IMR-90 (cell line): Measurements from ENCODE around the gene PADI6. TPM values are rescaled to one million over a fixed set of nuclear protein-coding genes. Genes with fewer than 3 reads are reported as not detected.

Source experiments
- ATAC-seq: fragments of 200-7000 bp; cut with Tn5 transposase; 2 replicates; pipeline ENCODE4 v1.9.1; 2020; ENCODE audit warnings: low read depth, mild to moderate bottlenecking, moderate library complexity
- BruUV-seq: library from RNA; stranded (reverse); fragments of 400-500 nt; replicated peaks from 2 replicates; lab custom pipeline; 2021; lab: Mats Ljungman, UMichigan
- CTCF ChIA-PET: fragments of 300-600 bp; formaldehyde crosslinking; extraction: SDS; loops from one replicate; lab custom pipeline; 2021; ENCODE audit warnings: antibody characterized with exemption; lab: Yijun Ruan, JAX
- POLR2A ChIA-PET: fragments of 300-600 bp; sonication (Branson Sonifier 250); formaldehyde crosslinking; loops from one replicate; lab custom pipeline; 2022; ENCODE audit warnings: antibody characterized with exemption; ENCODE audit not compliant: unreplicated experiment; lab: Charles Lee
- DNase-seq: peaks from one replicate; pipeline ENCODE4 v3.0.0; 2013
- H2AFZ ChIP-seq: replicated peaks from 2 replicates; pipeline ENCODE3; 2013; ENCODE audit warnings: low read length, mild to moderate bottlenecking; ENCODE audit not compliant: poor library complexity
- H2AK5ac ChIP-seq: 2 replicates; pipeline ENCODE4 v1.6.1; 2013; ENCODE audit warnings: low read depth, low read length, inconsistent platforms
- H2AK9ac ChIP-seq: replicated peaks from 2 replicates; pipeline ENCODE3; 2013; ENCODE audit warnings: mild to moderate bottlenecking, low read depth, low read length, moderate library complexity; ENCODE audit not compliant: poor library complexity
- H2BK120ac ChIP-seq: 2 replicates; pipeline ENCODE4 v1.6.1; 2013; ENCODE audit warnings: low read depth, low read length, inconsistent platforms
- H2BK15ac ChIP-seq: 3 replicates; pipeline ENCODE4 v1.6.1; 2013; ENCODE audit warnings: low read depth, low read length, inconsistent platforms
- H2BK20ac ChIP-seq: 2 replicates; pipeline ENCODE4 v1.6.1; 2013; ENCODE audit warnings: low read depth, mild to moderate bottlenecking, inconsistent platforms, low read length, moderate library complexity
- H2BK5ac ChIP-seq: 2 replicates; pipeline ENCODE4 v1.6.1; 2013; ENCODE audit warnings: mild to moderate bottlenecking, low read depth, low read length, inconsistent platforms; ENCODE audit not compliant: poor library complexity, severe bottlenecking
- H3K14ac ChIP-seq: replicated peaks from 2 replicates; pipeline ENCODE4 v1.6.1; 2013; ENCODE audit warnings: low read depth, low read length, inconsistent platforms
- H3K18ac ChIP-seq: 2 replicates; pipeline ENCODE4 v1.6.1; 2013; ENCODE audit warnings: low read depth, low read length, control low read depth
- H3K23ac ChIP-seq: 2 replicates; pipeline ENCODE4 v1.6.1; 2013; ENCODE audit warnings: low read depth, low read length, inconsistent platforms
- H3K27ac ChIP-seq: 2 replicates; pipeline ENCODE4 v1.5.1; 2013; ENCODE audit warnings: mild to moderate bottlenecking, control low read depth, low read length; ENCODE audit not compliant: insufficient read depth
- H3K27me3 ChIP-seq: 2 replicates; pipeline ENCODE4 v1.6.1; 2013; ENCODE audit warnings: low read length; ENCODE audit not compliant: control insufficient read depth, insufficient read depth
- H3K36me3 ChIP-seq: 2 replicates; pipeline ENCODE4 v1.6.1; 2013; ENCODE audit warnings: low read length, mixed read lengths; ENCODE audit not compliant: control insufficient read depth, insufficient read depth
- H3K4ac ChIP-seq: 2 replicates; pipeline ENCODE4 v1.6.1; 2013; ENCODE audit warnings: low read depth, low read length, inconsistent platforms
- H3K4me1 ChIP-seq: 2 replicates; pipeline ENCODE4 v1.6.1; 2013; ENCODE audit warnings: low read length, mixed read lengths; ENCODE audit not compliant: control insufficient read depth, insufficient read depth
- H3K4me2 ChIP-seq: 2 replicates; pipeline ENCODE4 v1.6.1; 2013; ENCODE audit warnings: low read depth, mild to moderate bottlenecking, control low read depth, low read length, moderate library complexity
- H3K4me3 ChIP-seq: 2 replicates; pipeline ENCODE4 v1.5.1; 2013; ENCODE audit warnings: low read depth, mild to moderate bottlenecking, control low read depth, low read length, moderate library complexity; ENCODE audit not compliant: insufficient read depth
- H3K56ac ChIP-seq: 2 replicates; pipeline ENCODE4 v1.6.1; 2013; ENCODE audit warnings: low read length, inconsistent platforms; ENCODE audit not compliant: insufficient read depth; ENCODE audit errors: extremely low read depth
- H3K79me1 ChIP-seq, 2 experiments: 2 replicates each; pipeline ENCODE4 v1.6.1; 2013; ENCODE audit warnings: low read length in 2 of 2, inconsistent platforms in 1 of 2, low read depth in 1 of 2
- H3K9ac ChIP-seq: 2 replicates; pipeline ENCODE4 v1.6.1; 2013; ENCODE audit warnings: low read depth, low read length, control low read depth
- H3K9me1 ChIP-seq: 2 replicates; pipeline ENCODE4 v1.6.1; 2013; ENCODE audit warnings: low read length, inconsistent platforms; ENCODE audit not compliant: insufficient read depth
- H3K9me3 ChIP-seq: 2 replicates; pipeline ENCODE4 v1.6.1; 2013; ENCODE audit warnings: low read length; ENCODE audit not compliant: control insufficient read depth, insufficient read depth
- H4K20me1 ChIP-seq: 2 replicates; pipeline ENCODE4 v1.6.1; 2013; ENCODE audit warnings: low read length, inconsistent platforms; ENCODE audit not compliant: insufficient read depth
- H4K5ac ChIP-seq: 2 replicates; pipeline ENCODE4 v1.6.1; 2013; ENCODE audit warnings: mild to moderate bottlenecking, low read depth, low read length, control low read depth
- H4K8ac ChIP-seq, 2 experiments: 2 replicates each; pipeline ENCODE4 v1.6.1; 2013; ENCODE audit warnings: low read depth in 2 of 2, low read length in 2 of 2, control low read depth in 1 of 2, inconsistent platforms in 1 of 2
- H4K91ac ChIP-seq: 2 replicates; pipeline ENCODE4 v1.6.1; 2013; ENCODE audit warnings: low read depth, low read length, inconsistent platforms; ENCODE audit not compliant: insufficient read depth
- CEBPB ChIP-seq: IDR thresholded peaks from 2 replicates; pipeline ENCODE4 v1.6.1; 2012; ENCODE audit warnings: low read depth, low read length, improper control_type of control experiment
- CHD1 ChIP-seq: IDR thresholded peaks from 2 replicates; pipeline ENCODE4 v1.6.1; 2012; ENCODE audit warnings: low read depth, low read length, improper control_type of control experiment
- CTCF ChIP-seq: conservative IDR thresholded peaks from 2 replicates; pipeline ENCODE4 v1.5.1; 2012; ENCODE audit warnings: mild to moderate bottlenecking, low read depth, low read length, improper control_type of control experiment
- ELK1 ChIP-seq: fragments of 150-350 bp; IDR thresholded peaks from 2 replicates; pipeline ENCODE4 v1.6.1; 2016; ENCODE audit warnings: low read depth, mild to moderate bottlenecking, low read length, moderate library complexity, borderline replicate concordance
- FOS ChIP-seq: fragments of 150-350 bp; IDR thresholded peaks from 2 replicates; pipeline ENCODE4 v1.6.1; 2016; ENCODE audit warnings: low read depth, low read length
- MAFK ChIP-seq: IDR thresholded peaks from 2 replicates; pipeline ENCODE4 v1.6.1; 2012; ENCODE audit warnings: low read depth, low read length, improper control_type of control experiment
- MAZ ChIP-seq: IDR thresholded peaks from 2 replicates; pipeline ENCODE4 v1.6.1; 2012; ENCODE audit warnings: low read depth, mild to moderate bottlenecking, low read length, improper control_type of control experiment, moderate library complexity, borderline replicate concordance
- MXI1 ChIP-seq: IDR thresholded peaks from 2 replicates; pipeline ENCODE4 v1.6.1; 2012; ENCODE audit warnings: low read depth, mild to moderate bottlenecking, low read length, moderate library complexity, borderline replicate concordance
- NFE2L2 ChIP-seq: fragments of 150-350 bp; IDR thresholded peaks from 2 replicates; pipeline ENCODE4 v1.6.1; 2016; ENCODE audit warnings: low read depth, mild to moderate bottlenecking, low read length
- POLR2A ChIP-seq: IDR thresholded peaks from 2 replicates; pipeline ENCODE4 v1.6.1; 2012; ENCODE audit warnings: mild to moderate bottlenecking, low read depth, low read length
- RAD21 ChIP-seq: IDR thresholded peaks from 2 replicates; pipeline ENCODE4 v1.6.1; 2012; ENCODE audit warnings: low read length, improper control_type of control experiment
- RCOR1 ChIP-seq: IDR thresholded peaks from 2 replicates; pipeline ENCODE4 v1.6.1; 2012; ENCODE audit warnings: mild to moderate bottlenecking, low read length, improper control_type of control experiment; ENCODE audit not compliant: insufficient replicate concordance
- RFX5 ChIP-seq: IDR thresholded peaks from 2 replicates; pipeline ENCODE4 v1.8.0; 2012; ENCODE audit warnings: low read depth, mild to moderate bottlenecking, low read length, moderate library complexity
- SMC3 ChIP-seq: fragments of 150-350 bp; IDR thresholded peaks from 2 replicates; pipeline ENCODE4 v1.6.1; 2016; ENCODE audit warnings: low read depth, mild to moderate bottlenecking, antibody characterized with exemption, low read length, moderate library complexity
- WGBS, 2 experiments: methylation state at CpG; one replicate each; pipeline versions ENCODE4 v1.1.5 to v1.1.7; 2013; ENCODE audit warnings: missing lambda C conversion rate in 2 of 2; ENCODE audit not compliant: insufficient read length in 1 of 2; ENCODE audit errors: extremely low coverage in 2 of 2; 5-methylcytosine and 5-hydroxymethylcytosine counted together
- dilution Hi-C: fragments of 300-500 bp; cut with HindIII; formaldehyde crosslinking; loops from one replicate; pipeline ENCODE4 v1.14.3; 2018; ENCODE audit warnings: low sequenced_read_pairs; ENCODE audit not compliant: unreplicated experiment
- in situ Hi-C: fragments of 300-500 bp; cut with MboI; formaldehyde crosslinking; loops from 3 replicates; pipeline ENCODE4 v1.14.3; 2019; ENCODE audit warnings: low sequenced_read_pairs, inconsistent platforms, mixed read lengths
- intact Hi-C: fragments of 100-400 bp; cut with micrococcal nuclease; formaldehyde crosslinking; loops from 2 replicates; pipeline ENCODE4 v1.10.0; 2022
- polyA plus RNA-seq, 3 experiments: library from polyadenylated mRNA; depleted of rRNA; stranded (reverse); fragments of >200 nt; gene quantifications; 2 replicates each; pipeline ENCODE4 v1.2.3, GENCODE V29; 2012; ENCODE audit warnings: low replicate concordance in 1 of 3
- total RNA-seq: library from RNA; depleted of rRNA; stranded (reverse); fragments of >200 nt; gene quantifications from 2 replicates; pipeline ENCODE4 v1.2.3, GENCODE V29; 2012

Gene PADI6
- total and polyA plus RNA-seq, 2 of the 4 experiments (the other 2 are of a cell fraction): not detected

- H3K9me3 ChIP-seq: no peaks in the 10 kb centered on the region
- no peak overlapping the region for H4K91ac ChIP-seq
- no peak overlapping the region for H4K8ac ChIP-seq
- H3K23ac ChIP-seq: no peak overlapping the region
- H3K4me3 ChIP-seq: no peak overlapping the region
- H3K9ac ChIP-seq: no peak overlapping the region
- H2BK5ac ChIP-seq: no peak overlapping the region
- no peak overlapping the region for H2BK15ac ChIP-seq
- no peak overlapping the region for H3K56ac ChIP-seq
- H3K9me1 ChIP-seq: no peaks in the 10 kb centered on the region
- no peaks in the 10 kb centered on the region for H3K36me3 ChIP-seq
- H4K20me1 ChIP-seq: no peaks in the 10 kb centered on the region
- in situ Hi-C loops: no loop called here
- H4K5ac ChIP-seq: no peak overlapping the region
- dilution Hi-C loops: no loop called here
- H2BK20ac ChIP-seq: no peak overlapping the region
- no peak overlapping the region for H2AFZ ChIP-seq
- H2BK120ac ChIP-seq: no peak overlapping the region
- H2AK5ac ChIP-seq: no peak overlapping the region
- ChIA-PET CTCF (no interaction called here), POLR2A (no interaction called here)
- intact Hi-C loops: no loop called here
- DNase-seq (no peak), ATAC-seq (no peak)
- H3K4me2 ChIP-seq: no peak overlapping the region
- BruUV-seq: no TSS peak
- H3K4ac ChIP-seq: no peak overlapping the region
- no peak overlapping the region for H2AK9ac ChIP-seq
- no peak overlapping the region for H3K14ac ChIP-seq
- no CpG with 5 or more reads among the region's 2 CpGs for WGBS, 2 experiments
- TF ChIP-seq FOS (no peak), RFX5 (no peak), CTCF (no peak), MXI1 (no peak), CEBPB (no peak), RCOR1 (no peak), MAZ (no peak), SMC3 (no peak), POLR2A (no peak), ELK1 (no peak), RAD21 (no peak), NFE2L2 (no peak), CHD1 (no peak), MAFK (no peak)
- H3K27ac ChIP-seq: no peak overlapping the region
- no peak overlapping the region for H3K18ac ChIP-seq
- H3K27me3 ChIP-seq: peaks cover 43% of the 10 kb centered on the region
- no peaks in the 10 kb centered on the region for H3K4me1 ChIP-seq
- H3K79me1 ChIP-seq: no peaks in the 10 kb centered on the region
Observed at GRCh38 chr1:17370618-17371017, 1.4 kb upstream of the PADI6 start.
